Fibroblast of skin of scalp (primary cell): ENCODE data around the gene ATMIN.

ENCODE experiments used
- DNase-seq: peaks from one replicate; pipeline ENCODE4 v3.0.0-alpha.2; 2013

Gene ATMIN

GRCh38 chr16:81006211-81006812 lies 29.3 kb upstream of the ATMIN start:
- DNase-seq, result no peak

DNA sequence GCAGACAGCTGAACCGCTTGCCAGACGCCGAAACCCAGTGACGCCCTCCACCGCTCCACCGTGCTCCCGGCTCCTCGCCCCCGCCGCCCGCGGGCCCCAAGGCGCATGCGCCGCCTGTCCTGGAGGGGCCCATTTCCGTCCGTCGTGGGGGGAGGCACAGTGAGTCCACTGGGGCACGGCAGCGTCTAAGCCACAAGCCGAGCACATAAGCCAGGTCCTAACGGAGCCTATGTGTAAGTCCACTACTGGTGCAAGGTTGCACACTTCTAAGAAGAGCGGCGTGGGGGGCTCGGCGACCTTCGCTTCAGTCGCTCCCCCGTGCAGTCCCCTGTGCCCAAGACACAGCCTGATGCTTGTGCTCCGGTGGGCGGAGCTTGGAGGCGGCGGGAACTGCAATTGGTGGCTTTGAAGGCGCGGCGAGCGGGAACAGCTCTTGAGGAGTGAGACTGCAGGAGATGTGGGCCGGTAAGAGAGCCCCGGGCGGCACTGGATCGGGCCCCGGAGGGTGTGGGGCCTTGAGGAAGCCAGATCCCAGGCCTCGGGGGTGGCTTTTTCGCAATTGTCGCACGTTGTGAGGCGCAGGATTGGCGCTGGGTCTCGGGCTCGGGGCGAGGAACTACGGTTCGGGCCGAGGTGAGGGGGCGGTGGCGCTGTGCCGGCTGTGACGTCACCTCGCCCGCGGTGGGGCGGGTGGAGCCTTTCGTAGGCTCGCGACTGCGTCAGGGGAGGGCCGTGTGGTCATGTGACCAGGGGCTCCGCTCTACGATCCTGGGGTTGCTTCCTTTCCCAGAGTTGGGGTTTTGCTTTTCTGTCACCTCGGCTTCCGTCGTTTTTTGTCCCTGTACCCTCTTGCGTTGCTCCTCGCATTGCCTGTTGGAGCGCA lies 28.6 kb upstream of the ATMIN start, which contains the start of the genes CENPN and CMC2:
Gene CENPN, plus strand, starts transcription at position 402 of the 883 bp plus-strand sequence. CDS start 4,726 bp downstream, outside the sequence.
Gene CMC2, minus strand, starts transcription at position 73 of the 883 bp plus-strand sequence. CDS start 9,491 bp downstream, outside the sequence.
- peak; percentile 100 for DNase-seq

GRCh38 chr16:81008505-81008789 lies 27.2 kb upstream of the ATMIN start:
- no peak for DNase-seq

- DNase-seq, result no peak
Measured at GRCh38 chr16:81012974-81013373, 22.7 kb upstream of the ATMIN start.

DNA sequence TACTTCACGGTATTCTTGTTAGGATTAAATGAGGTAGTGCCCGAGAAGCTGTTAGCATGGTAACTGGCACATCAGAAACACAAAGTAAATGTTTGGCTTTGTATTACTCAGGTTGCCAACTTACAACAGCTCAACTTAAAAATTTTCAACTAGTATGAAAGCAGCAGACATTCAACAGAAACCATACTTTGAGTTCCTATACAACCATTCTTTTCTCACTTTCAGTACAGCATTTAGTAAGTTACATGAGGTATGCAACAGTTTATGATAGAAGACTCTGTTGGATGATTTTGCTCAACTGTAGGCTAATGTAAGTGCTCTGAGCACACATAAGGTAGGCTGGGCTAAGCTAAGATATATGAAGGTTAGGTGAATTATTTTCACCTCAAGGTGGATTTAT lies 21.0 kb upstream of the ATMIN start:
- DNase-seq, result no peak

- DNase-seq, result no peak
Measured at GRCh38 chr16:81018496-81018895, 17.1 kb upstream of the ATMIN start.

GRCh38 chr16:81026429-81026828 lies 9.2 kb upstream of the ATMIN start:
- DNase-seq, result no peak

GRCh38 chr16:81029930-81030604 lies 5.6 kb upstream of the ATMIN start:
- no peak for DNase-seq

- DNase-seq, result peak; percentile 16
Measured at GRCh38 chr16:81035975-81036750, 521 bp downstream of the ATMIN start.

- DNase-seq, result no peak
Measured at GRCh38 chr16:81036751-81037350, 1.2 kb downstream of the ATMIN start.

GRCh38 chr16:81040131-81040530 lies 4.5 kb downstream of the ATMIN start:
- no peak for DNase-seq

DNA sequence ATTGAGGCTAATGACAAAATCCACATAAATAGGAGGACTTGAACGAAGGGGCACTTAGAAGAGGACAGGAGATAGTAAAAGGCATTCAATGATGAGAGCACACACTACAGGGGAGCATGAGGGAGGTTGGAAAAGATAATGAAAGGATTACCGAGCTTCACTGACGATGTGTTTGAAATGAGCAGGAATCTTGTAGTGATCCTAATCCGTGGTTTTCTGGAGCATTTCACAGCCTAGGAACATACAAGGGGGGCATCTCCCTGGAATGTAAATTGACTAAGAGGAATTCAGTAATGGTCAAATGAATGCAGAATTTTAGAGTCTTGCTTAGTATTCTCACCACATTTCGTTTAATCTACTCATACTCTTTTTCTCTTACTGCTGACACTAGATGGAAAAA lies 5.2 kb downstream of the ATMIN start:
- DNase-seq, result peak; percentile 65

DNA sequence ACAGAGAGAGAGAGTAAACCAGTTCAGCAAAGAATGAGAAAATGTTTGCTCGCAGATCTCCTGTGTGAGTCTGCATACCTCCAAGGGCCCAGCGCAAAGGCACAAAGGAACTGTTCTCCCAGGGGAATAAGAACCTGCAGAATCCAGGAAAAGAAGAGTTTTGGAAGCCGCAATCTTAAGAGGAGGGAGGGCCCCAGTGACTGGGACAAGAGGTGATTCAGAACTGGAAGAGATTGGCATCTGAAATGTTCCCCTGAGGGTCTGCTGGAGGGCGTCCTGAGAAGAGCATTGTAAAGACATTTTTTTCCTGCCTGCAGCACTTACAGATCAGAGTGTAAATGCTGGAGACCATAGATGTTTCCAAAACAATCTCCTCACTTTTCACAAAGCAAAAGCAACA lies 6.1 kb downstream of the ATMIN start:
- no peak for DNase-seq

GRCh38 chr16:81042821-81043220 lies 7.2 kb downstream of the ATMIN start:
- DNase-seq, result no peak

- DNase-seq, result no peak
Measured at GRCh38 chr16:81053761-81054160, 18.1 kb downstream of the ATMIN start.

- DNase-seq, result no peak
Measured at GRCh38 chr16:81060576-81061306, 25.1 kb downstream of the ATMIN start.

DNA sequence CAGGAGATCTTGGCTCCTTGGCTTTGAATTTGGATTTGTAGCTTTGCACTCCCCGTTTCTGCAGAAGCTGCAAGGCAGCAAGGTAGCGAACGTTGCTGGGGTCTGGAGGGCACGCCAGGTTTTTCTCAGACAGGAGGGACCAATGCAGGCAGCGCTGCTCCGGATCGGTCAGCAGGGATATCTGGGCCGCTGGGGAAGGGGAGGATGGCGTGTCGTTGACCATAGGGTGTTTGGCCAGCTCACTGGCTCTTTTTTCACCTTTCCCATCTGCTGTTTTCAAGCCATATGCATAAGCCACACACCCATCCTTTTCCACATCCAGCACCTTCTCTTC lies 25.6 kb downstream of the ATMIN start:
- DNase-seq, result no peak

DNA sequence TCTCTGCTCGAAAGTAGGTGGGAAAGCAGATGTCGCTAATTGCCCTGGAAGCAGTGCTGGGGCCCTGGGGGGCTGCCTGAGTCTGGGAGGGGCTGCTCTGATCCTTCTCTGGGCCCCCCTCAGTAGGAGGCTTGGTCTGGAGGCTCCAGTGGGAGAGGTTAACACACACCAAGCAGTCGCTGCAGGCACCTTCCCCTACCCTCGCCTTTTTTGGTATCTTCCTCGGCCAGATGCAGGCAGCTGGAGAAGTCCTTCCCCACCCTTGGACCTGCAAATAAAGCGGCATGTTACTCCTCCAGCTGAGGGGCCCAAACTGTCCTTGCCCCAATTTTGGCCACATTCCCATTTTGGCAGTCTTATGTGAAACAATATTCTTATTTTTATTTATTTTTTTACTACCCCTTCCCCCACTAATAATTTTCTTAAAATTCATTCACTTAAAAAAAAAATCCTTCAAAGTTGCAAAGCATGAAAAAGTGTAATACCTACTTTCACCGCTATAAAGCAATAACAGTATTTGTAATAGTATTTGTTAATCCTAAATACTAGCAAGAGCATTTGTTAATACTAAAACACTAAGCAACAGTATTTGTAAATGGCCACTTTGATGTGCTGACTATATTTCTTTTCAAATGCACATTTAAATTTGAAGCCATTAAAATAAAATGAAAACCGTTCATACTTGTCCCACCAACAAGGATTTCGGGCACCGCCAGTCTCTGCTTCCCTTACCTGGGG lies 26.4 kb downstream of the ATMIN start:
- no peak for DNase-seq

GRCh38 chr16:81066681-81067080 lies 31.0 kb downstream of the ATMIN start:
- no peak for DNase-seq

DNA sequence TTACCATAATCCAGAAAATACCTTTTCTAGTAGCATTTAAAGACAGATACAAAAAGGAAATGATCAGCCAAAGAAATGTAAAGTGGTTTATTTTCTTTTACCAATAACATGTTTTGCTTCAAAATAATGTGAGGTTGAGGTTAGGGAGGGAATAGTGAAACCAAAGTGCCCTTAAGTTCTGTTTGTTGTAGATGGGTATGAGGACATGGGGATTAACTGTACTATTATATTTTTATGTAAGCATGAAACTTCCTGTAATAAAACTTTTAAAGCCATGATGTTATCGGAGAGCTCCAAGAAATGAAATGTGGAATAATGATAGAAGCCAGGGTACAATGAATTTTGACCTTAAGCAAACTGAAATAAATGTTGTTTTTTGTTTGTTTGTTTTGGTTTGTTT lies 31.5 kb downstream of the ATMIN start:
- no peak for DNase-seq

DNA sequence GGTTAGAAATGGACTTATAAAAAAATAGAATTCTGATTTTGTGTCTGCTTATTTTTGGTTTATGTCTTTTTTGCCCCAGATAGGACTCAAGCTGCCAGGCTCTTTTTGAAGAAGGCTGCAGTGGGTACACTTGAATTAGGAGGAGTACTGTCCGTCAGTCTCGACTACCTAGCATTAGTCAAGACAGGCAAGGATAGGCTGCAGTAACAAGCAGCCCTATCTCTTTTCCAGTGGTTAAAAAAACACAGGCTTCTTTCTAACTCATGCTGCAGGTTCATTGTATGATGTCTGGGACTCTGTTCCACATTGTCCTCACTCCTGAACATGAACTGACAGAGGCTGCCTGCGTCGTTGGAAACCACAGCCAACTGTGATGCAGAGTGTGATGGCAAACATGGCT lies 33.4 kb downstream of the ATMIN start:
- no peak for DNase-seq
